GM19099 (cell line): ENCODE measurements around the gene FOXI2.

Source experiments
- POLR2A ChIP-seq: IDR thresholded peaks from 3 replicates; pipeline ENCODE4 v1.6.1; 2011; ENCODE audit warnings: low read depth; ENCODE audit not compliant: insufficient read length; ENCODE audit errors: extremely low read depth

Gene FOXI2

GRCh38 chr10:127736222-127736914, 617 bp upstream of the FOXI2 start:
- TF ChIP-seq POLR2A: no peak

GRCh38 chr10:127737563-127738511, 852 bp downstream of the FOXI2 start:
- TF ChIP-seq POLR2A: no peak

- no peak for TF ChIP-seq POLR2A
These were observed 1.8 kb downstream of the FOXI2 start for GRCh38 chr10:127738512-127739424.

- TF ChIP-seq POLR2A: no peak
These were observed 2.9 kb downstream of the FOXI2 start for GRCh38 chr10:127739908-127740307.

GRCh38 chr10:127740596-127740995, 3.6 kb downstream of the FOXI2 start:
- no peak for TF ChIP-seq POLR2A

GRCh38 chr10:127743205-127743604, 6.2 kb downstream of the FOXI2 start:
- no peak for TF ChIP-seq POLR2A

GRCh38 chr10:127744956-127745355, 8.0 kb downstream of the FOXI2 start:
- no peak for TF ChIP-seq POLR2A

- TF ChIP-seq POLR2A: no peak
These were observed 8.9 kb downstream of the FOXI2 start for GRCh38 chr10:127745861-127746260.

- no peak for TF ChIP-seq POLR2A
These were observed 18.8 kb downstream of the FOXI2 start for GRCh38 chr10:127755753-127756152.

- TF ChIP-seq POLR2A: no peak
These were observed 19.3 kb downstream of the FOXI2 start for GRCh38 chr10:127756264-127756663.

- TF ChIP-seq POLR2A: no peak
These were observed 20.0 kb downstream of the FOXI2 start for GRCh38 chr10:127757033-127757432.

GRCh38 chr10:127759276-127759675, 22.3 kb downstream of the FOXI2 start:
- TF ChIP-seq POLR2A: no peak

- no peak for TF ChIP-seq POLR2A
These were observed 25.9 kb downstream of the FOXI2 start for GRCh38 chr10:127762925-127763324.

GRCh38 chr10:127774766-127775559, 38.0 kb downstream of the FOXI2 start:
- no peak for TF ChIP-seq POLR2A
